22Rv1 (cell line): ENCODE results near the gene ITPK1.

Source experiments
- ZFX ChIP-seq: fragments of 450-650 bp; IDR thresholded peaks from 2 replicates; pipeline ENCODE4 v1.6.1; 2017; ENCODE audit warnings: antibody characterized with exemption, borderline replicate concordance
- TF ChIP-seq, protein P1 (sequence below): fragments of 450-650 bp; IDR thresholded peaks from 2 replicates; pipeline ENCODE4 v1.5.1; 2017; ENCODE audit warnings: mild to moderate bottlenecking

- TF ChIP-seq, protein P1, sequence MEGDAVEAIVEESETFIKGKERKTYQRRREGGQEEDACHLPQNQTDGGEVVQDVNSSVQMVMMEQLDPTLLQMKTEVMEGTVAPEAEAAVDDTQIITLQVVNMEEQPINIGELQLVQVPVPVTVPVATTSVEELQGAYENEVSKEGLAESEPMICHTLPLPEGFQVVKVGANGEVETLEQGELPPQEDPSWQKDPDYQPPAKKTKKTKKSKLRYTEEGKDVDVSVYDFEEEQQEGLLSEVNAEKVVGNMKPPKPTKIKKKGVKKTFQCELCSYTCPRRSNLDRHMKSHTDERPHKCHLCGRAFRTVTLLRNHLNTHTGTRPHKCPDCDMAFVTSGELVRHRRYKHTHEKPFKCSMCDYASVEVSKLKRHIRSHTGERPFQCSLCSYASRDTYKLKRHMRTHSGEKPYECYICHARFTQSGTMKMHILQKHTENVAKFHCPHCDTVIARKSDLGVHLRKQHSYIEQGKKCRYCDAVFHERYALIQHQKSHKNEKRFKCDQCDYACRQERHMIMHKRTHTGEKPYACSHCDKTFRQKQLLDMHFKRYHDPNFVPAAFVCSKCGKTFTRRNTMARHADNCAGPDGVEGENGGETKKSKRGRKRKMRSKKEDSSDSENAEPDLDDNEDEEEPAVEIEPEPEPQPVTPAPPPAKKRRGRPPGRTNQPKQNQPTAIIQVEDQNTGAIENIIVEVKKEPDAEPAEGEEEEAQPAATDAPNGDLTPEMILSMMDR = no peak
- TF ChIP-seq ZFX = no peak
Measured at GRCh38 chr14:93072659-93073357, 42.9 kb downstream of the ITPK1 start.
